Small intestine (tissue), 7 donors: ENCODE measurements around the gene SYNRG. TPM values are rescaled to one million over a fixed set of nuclear protein-coding genes. Genes with fewer than 3 reads are reported as not detected.

Experiments used
- DNase-seq, 2 donors: peaks; one replicate each; pipeline versions ENCODE4 v3.0.0 to v3.0.0-alpha.2; 2013
- FAIRE-seq: peaks from 2 replicates; lab custom pipeline; 2012; peaks lifted over from hg19 to GRCh38; lab: Jason Lieb, UNC
- H3K27ac ChIP-seq, 3 donors: one replicate each; pipeline ENCODE4 v1.5.1; 2013; ENCODE audit warnings: low read length in 2 of 3, mild to moderate bottlenecking in 2 of 3, control low read depth in 1 of 3, inconsistent platforms in 1 of 3, low read depth in 1 of 3, moderate library complexity in 1 of 3
- H3K27me3 ChIP-seq, 3 donors: one replicate each; pipeline ENCODE4 v1.6.1; 2013; ENCODE audit warnings: low read length in 3 of 3, inconsistent platforms in 1 of 3; ENCODE audit not compliant: control insufficient read depth in 3 of 3, insufficient read depth in 3 of 3
- H3K36me3 ChIP-seq, 3 donors: one replicate each; pipeline ENCODE4 v1.6.1; 2013; ENCODE audit warnings: low read length in 3 of 3, inconsistent platforms in 1 of 3, low read depth in 1 of 3, mild to moderate bottlenecking in 1 of 3, moderate library complexity in 1 of 3; ENCODE audit not compliant: control insufficient read depth in 3 of 3, insufficient read depth in 2 of 3
- H3K4me1 ChIP-seq, 3 donors: one replicate each; pipeline ENCODE4 v1.6.1; 2013; ENCODE audit warnings: low read length in 2 of 3, inconsistent platforms in 1 of 3, low read depth in 1 of 3, mild to moderate bottlenecking in 1 of 3, moderate library complexity in 1 of 3; ENCODE audit not compliant: control insufficient read depth in 3 of 3, insufficient read depth in 2 of 3
- H3K4me3 ChIP-seq, 3 donors: one replicate each; pipeline ENCODE4 v1.5.1; 2013; ENCODE audit warnings: low read length in 3 of 3, control low read depth in 1 of 3, inconsistent platforms in 1 of 3, low read depth in 1 of 3, mild to moderate bottlenecking in 1 of 3, moderate library complexity in 1 of 3
- H3K9me3 ChIP-seq, 2 donors: one replicate each; pipeline ENCODE4 v1.6.1; 2013; ENCODE audit warnings: low read depth in 1 of 2, low read length in 1 of 2; ENCODE audit not compliant: control insufficient read depth in 2 of 2, insufficient read depth in 1 of 2
- WGBS, 3 donors: extraction: QIAGEN DNeasy Blood & Tissue Kit; methylation state at CpG; one replicate each; pipeline ENCODE4 v1.1.7; 2013; 5-methylcytosine and 5-hydroxymethylcytosine counted together
- polyA plus RNA-seq, 4 donors: library from polyadenylated mRNA; stranded (reverse) in 3 of 4; unstranded in 1 of 4; fragments of 200-250 nt in 3 of 4; fragments of 120-200 nt in 1 of 4; gene quantifications; one replicate each; pipeline versions ENCODE4 v1.2.1 to v1.2.3, GENCODE V29; 2013
- donor health status: healthy with polysubstance abuse.
- donor health status: control.
- donor health status: control.
- donor health status: Bipolar disorder and iron deficiency.
- donor health status: healthy.

SYNRG gene
- polyA plus RNA-seq, 4 donors: 7.6 to 35.8 (median 9.2) TPM

DNA sequence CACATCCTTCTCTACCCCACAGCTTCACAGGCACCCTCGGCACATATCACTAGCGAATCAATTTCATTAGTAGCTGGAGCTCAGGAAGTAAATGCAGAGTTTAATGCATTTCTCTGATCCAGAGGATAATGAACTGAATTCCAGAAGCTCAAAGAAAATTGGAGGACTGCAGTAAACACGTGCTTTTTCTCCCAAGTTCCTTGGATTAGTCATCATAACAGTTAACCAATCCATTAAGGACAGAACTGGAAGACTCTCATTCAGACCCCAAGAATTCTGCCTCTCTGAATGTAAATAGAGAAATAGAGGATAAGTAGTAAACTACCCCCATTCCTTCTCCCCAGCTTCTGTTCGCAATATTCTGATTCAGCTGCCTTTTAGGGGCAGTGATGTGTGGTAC is 78.8 kb downstream of the SYNRG start:
- 87 to 89% (median 88%) methylated on average over 4 of the region's 4 CpGs for WGBS, 3 donors
- H3K27me3 ChIP-seq: no peaks in the 10 kb centered on the region
- H3K9me3 ChIP-seq: no peaks in the 10 kb centered on the region
- no peak for FAIRE-seq
- H3K4me3 ChIP-seq: no peak overlapping the region
- H3K4me1 ChIP-seq: no peaks in the 10 kb centered on the region
- DNase-seq: no peak
- no peak overlapping the region for H3K27ac ChIP-seq
- H3K36me3 ChIP-seq: peaks cover 3 to 26% (median 14%) of the 10 kb centered on the region in 3 donors

DNA sequence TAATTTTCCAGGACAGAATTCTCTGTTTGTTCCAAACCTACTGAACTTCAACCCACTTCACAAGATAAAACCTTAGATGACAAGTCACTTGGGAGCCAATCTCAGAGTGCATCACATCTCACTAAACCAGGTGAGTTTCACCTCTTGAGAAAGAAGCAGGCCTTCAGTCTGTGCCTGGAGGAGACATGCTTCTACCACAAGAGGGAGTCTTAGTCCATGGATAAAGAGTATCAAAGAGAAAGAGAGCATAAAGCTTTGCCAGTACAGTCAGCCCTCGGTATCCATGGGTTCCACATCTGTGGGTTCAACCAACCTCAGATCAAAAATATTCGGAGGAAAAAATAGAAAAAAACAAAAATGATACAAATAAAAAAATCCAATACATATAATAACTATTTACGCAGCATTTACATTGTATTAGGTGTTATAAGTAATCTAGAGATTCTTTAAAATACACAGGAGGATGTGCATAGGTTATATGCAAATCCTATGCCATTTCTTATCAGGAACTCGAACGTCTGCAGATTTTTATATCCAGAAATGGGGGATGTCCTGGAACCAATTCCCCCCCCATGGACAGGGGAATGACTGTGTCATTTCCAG is 81.9 kb downstream of the SYNRG start:
- DNase-seq (peak; percentile 59 to 67), FAIRE-seq (no peak)
- 48 to 63% (median 60%) methylated on average over 5 of the region's 5 CpGs for WGBS, 3 donors
- H3K9me3 ChIP-seq: no peaks in the 10 kb centered on the region
- no peak overlapping the region for H3K27ac ChIP-seq
- H3K36me3 ChIP-seq: peaks cover 3 to 32% (median 15%) of the 10 kb centered on the region in 3 donors
- H3K4me1 ChIP-seq: no peaks in the 10 kb centered on the region
- H3K4me3 ChIP-seq: no peak overlapping the region
- H3K27me3 ChIP-seq: no peaks in the 10 kb centered on the region

DNA sequence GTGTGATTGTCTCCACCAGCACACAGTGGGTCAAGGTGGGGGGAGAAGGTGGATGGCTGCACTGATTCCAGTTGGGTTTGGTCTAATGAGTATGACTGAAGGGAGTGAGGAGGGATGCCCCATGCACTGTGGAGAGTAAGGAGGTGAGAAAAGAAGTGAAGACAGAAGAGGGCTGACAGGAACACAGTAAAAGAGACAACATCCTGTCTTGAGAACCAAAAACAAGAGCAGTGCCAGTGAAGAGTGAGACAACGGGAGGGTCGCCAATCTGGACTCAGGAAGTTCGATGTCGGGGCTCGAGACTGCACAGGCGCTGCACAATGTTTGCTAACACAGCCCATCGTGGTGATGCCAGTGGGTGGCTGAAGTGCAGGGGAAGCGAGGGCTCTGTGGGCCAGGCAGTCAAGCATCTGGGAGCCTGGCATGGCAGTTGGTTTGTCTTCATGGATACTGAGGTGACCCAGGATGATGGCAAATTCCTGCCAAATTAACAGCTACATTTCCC is 85.5 kb downstream of the SYNRG start:
- FAIRE-seq (no peak), DNase-seq (no peak)
- Histone ChIP-seq H3K27ac (no peak overlapping the region), H3K4me3 (no peak overlapping the region), H3K36me3 (peaks cover 3 to 47% (median 14%) of the 10 kb centered on the region in 3 donors), H3K27me3 (no peaks in the 10 kb centered on the region), H3K9me3 (no peaks in the 10 kb centered on the region), H3K4me1 (no peaks in the 10 kb centered on the region)
- whole genome bisulfite sequencing, 3 donors: 83 to 94% (median 93%) methylated on average over 8 of the region's 8 CpGs

DNA sequence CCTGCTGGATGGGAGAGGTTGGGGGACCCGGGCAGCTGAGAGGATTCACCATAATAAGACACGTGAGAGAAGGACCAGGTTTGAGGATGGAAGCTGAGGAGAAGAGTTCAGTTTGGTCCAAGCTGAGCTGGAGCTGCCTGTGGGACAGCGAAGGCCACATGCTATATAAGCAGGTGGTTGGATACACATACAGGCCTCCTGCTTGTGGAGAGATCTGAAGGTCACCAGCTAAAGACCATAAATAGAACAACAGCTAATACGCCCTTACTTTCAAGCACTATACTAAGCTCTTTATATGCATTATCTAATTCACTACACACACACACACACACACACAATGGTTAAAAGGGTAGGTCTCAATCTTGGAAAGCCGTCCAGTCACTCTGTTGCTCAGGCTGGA is 87.4 kb downstream of the SYNRG start:
- Histone ChIP-seq H3K4me3 (no peak overlapping the region), H3K9me3 (no peaks in the 10 kb centered on the region), H3K36me3 (peaks cover 3 to 61% (median 20%) of the 10 kb centered on the region in 3 donors), H3K27ac (no peak overlapping the region), H3K27me3 (no peaks in the 10 kb centered on the region), H3K4me1 (no peaks in the 10 kb centered on the region)
- DNase-seq: no peak
- WGBS, 3 donors: 91 to 97% (median 96%) methylated on average over 5 of the region's 5 CpGs
- FAIRE-seq: no peak

DNA sequence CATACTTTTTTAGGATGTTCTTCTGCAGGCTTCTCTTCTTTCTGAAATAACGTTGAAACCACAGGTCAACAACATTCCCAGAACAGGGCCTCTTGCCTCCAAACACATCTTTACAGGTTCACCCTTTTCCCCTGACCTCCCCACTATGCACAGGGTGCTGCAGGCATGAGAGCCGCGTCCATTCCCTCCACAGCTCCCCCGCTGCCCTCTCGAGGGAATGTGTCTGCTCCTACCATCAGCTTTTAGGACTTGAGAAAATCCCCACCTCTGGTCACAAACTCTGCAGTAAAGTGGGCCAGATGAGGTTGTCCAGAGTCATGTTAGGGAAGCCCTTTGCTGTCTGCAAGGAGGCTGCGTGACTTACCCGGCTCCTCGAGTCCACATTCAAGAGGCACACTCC is 89.0 kb downstream of the SYNRG start:
- 86 to 93% (median 91%) methylated on average over 8 of the region's 8 CpGs for WGBS, 3 donors

DNA sequence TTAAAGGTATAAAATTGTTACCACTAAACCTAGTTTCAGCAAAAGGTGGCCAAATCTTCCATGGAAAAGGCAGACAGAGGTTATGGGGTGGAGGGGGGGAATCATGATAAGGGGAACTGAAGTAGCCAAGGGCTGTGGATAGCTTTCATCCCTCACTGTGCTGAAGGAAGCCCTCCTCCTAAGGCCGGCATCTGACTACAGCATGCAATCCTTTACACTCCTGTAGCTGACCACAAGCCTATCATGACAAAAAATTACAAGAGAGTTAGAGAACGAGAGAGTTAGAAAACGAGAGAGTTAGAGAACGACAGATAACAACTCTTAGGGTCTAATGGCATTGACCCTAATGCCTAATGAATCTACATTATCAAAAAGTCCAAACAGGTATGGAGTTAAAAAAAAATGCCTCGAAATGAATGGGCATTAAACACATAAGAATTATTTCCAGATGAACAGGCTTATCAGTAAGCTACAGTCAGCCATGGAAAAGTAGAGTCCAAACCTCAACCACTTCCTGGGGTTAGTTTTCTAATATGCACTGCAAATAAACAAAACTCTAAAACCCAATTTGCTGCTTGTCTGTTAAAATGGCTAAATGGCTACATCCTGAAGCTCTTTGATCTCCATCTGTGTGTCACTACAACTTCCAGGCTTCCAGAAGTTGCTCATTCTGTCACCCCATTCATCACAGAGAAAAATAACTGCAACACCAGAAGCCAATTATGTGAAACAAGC is 89.8 kb downstream of the SYNRG start:
- no peak overlapping the region for H3K4me3 ChIP-seq
- H3K36me3 ChIP-seq: peaks cover 3 to 64% (median 22%) of the 10 kb centered on the region in 3 donors
- WGBS, 3 donors: 81 to 83% (median 83%) methylated on average over 5 of the region's 5 CpGs
- H3K27ac ChIP-seq: no peak overlapping the region
- H3K9me3 ChIP-seq: no peaks in the 10 kb centered on the region
- no peaks in the 10 kb centered on the region for H3K4me1 ChIP-seq
- DNase-seq: no peak
- FAIRE-seq: no peak
- no peaks in the 10 kb centered on the region for H3K27me3 ChIP-seq

More for the DNA sequence above, 89.0 kb downstream of the SYNRG start:
- no peaks in the 10 kb centered on the region for H3K4me1 ChIP-seq
- H3K27ac ChIP-seq: no peak overlapping the region
- no peak overlapping the region for H3K4me3 ChIP-seq
- FAIRE-seq (no peak), DNase-seq (no peak)
- H3K9me3 ChIP-seq: no peaks in the 10 kb centered on the region
- H3K27me3 ChIP-seq: no peaks in the 10 kb centered on the region
- peaks cover 3 to 62% (median 20%) of the 10 kb centered on the region in 3 donors for H3K36me3 ChIP-seq

DNA sequence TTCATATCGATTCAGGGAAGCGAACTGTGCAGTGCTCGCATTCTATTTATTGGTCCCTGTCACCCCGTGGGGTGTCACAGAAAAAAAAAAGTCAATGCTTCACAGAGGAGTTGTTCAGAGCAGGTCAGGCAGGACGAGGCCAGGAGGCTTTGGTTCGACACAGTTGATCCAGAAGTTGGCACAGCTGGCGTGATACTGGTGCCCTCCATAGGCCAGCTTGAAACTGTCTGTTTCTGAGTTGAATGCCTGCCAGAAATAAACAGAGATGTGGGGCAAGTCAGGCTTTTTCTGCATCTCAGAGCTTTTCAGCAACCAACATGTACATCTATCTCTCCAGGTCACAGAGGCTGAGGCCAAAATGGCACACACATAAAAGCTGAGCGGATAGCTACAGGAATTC is 90.4 kb downstream of the SYNRG start:
- Histone ChIP-seq H3K4me1 (no peaks in the 10 kb centered on the region), H3K4me3 (no peak overlapping the region), H3K36me3 (peaks cover 3 to 65% (median 19%) of the 10 kb centered on the region in 3 donors), H3K27ac (no peak overlapping the region), H3K9me3 (no peaks in the 10 kb centered on the region), H3K27me3 (no peaks in the 10 kb centered on the region)
- DNase-seq (no peak), FAIRE-seq (no peak)
- 85 to 87% (median 86%) methylated on average over 8 of the region's 8 CpGs for WGBS, 3 donors

DNA sequence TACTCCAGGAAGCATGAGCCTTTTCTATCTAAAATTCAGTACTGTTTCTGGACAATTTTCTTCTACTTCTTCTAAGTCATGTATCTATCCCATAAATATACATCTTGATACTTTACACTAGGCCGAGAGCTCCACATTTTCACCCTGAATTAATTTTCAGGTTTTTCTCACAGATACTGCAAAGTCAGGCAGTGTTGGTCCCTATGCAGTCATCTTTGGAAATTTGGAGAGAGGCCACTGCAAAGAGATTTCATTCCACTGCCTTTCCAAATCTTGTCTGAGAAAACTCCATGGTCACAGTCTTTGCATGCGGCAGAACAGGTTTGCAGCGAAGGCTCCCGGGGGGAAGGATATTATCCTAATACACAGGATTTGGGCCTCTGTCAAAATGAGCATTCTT is 91.3 kb downstream of the SYNRG start:
- FAIRE-seq (no peak), DNase-seq (no peak)
- no peaks in the 10 kb centered on the region for H3K9me3 ChIP-seq
- no peak overlapping the region for H3K27ac ChIP-seq
- peaks cover 3 to 61% (median 18%) of the 10 kb centered on the region in 3 donors for H3K36me3 ChIP-seq
- H3K4me3 ChIP-seq: no peak overlapping the region
- H3K4me1 ChIP-seq: no peaks in the 10 kb centered on the region
- no peaks in the 10 kb centered on the region for H3K27me3 ChIP-seq
- WGBS, 3 donors: 94 to 97% (median 96%) methylated on average over 4 of the region's 4 CpGs
